Peyer's patch (tissue), 4 donors: ENCODE measurements around the gene KLC1.

Source experiments
- POLR2A ChIP-seq, 2 donors: fragments of 450-650 bp; IDR thresholded peaks; one replicate each; pipeline ENCODE4 v1.5.1; 2017; ENCODE audit warnings: antibody characterized with exemption in 2 of 2, mild to moderate bottlenecking in 2 of 2, moderate library complexity in 2 of 2
- TF ChIP-seq, protein P1 (sequence below), 6 experiments: fragments of 450-650 bp in 4 of 6; fragments of 200-600 bp in 2 of 6; sonication (generic) in 1 of 6; IDR thresholded peaks; one replicate each; pipeline ENCODE4 v1.5.1; 2017 to 2019; ENCODE audit warnings: antibody characterized with exemption in 6 of 6, mild to moderate bottlenecking in 3 of 6, moderate library complexity in 1 of 6

DNA sequence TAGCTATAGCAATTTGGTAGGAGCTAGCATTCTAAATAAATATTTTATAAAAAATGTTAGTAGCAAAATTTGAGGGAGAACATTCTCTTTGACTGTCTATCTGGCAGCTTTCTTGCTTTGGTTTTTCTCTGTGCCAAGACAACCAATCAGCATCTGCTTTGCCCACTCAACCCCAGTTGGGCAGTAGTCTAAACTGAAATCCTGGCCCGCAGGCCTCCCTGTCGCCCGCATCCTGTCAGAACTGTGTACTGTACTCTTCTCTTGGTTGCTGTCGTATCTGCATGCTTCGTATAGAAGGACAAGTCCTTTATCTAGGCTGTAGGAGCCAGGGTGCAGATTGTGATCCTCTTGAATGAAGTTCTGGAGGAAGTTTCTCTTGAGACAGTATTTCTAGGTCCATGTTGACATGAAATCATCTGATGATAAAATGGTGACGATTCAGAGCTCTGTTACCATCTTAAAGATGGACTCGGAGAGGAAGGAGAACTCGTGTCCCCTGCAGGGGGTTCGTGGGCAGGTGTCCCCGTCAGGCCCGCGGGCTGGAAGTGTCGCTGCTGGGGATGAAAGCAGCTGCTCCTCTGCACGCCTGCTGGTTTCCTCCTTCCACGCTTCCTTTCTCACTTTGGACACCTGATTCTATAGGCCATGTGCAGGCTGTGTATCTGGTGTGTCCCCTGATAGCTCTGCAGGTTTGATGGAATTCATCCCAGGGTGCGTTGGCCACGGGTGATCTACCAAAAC lies 51.6 kb downstream of the KLC1 start:
- TF ChIP-seq, protein P1, sequence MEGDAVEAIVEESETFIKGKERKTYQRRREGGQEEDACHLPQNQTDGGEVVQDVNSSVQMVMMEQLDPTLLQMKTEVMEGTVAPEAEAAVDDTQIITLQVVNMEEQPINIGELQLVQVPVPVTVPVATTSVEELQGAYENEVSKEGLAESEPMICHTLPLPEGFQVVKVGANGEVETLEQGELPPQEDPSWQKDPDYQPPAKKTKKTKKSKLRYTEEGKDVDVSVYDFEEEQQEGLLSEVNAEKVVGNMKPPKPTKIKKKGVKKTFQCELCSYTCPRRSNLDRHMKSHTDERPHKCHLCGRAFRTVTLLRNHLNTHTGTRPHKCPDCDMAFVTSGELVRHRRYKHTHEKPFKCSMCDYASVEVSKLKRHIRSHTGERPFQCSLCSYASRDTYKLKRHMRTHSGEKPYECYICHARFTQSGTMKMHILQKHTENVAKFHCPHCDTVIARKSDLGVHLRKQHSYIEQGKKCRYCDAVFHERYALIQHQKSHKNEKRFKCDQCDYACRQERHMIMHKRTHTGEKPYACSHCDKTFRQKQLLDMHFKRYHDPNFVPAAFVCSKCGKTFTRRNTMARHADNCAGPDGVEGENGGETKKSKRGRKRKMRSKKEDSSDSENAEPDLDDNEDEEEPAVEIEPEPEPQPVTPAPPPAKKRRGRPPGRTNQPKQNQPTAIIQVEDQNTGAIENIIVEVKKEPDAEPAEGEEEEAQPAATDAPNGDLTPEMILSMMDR (IDR thresholded peaks at IDR 0.05) = no peak
- TF ChIP-seq POLR2A (IDR thresholded peaks at IDR 0.05) = no peak
